HepG2 (cell line): ENCODE results near the gene FAM241B.

ENCODE experiments used
- SATB2 ChIP-seq: sonication (generic); formaldehyde crosslinking; IDR thresholded peaks from 2 replicates; pipeline ENCODE4 v1.5.0; 2020; ENCODE audit warnings: missing genetic modification reagents
- ZNF431 ChIP-seq: sonication (generic); formaldehyde crosslinking; IDR thresholded peaks from 2 replicates; pipeline ENCODE4 v1.9.0; 2022; ENCODE audit warnings: missing genetic modification reagents, low read depth, mild to moderate bottlenecking, borderline replicate concordance
- ZNF773 ChIP-seq: sonication (generic); formaldehyde crosslinking; IDR thresholded peaks from 2 replicates; pipeline ENCODE4 v1.4.0; 2020; ENCODE audit warnings: missing genetic modification reagents, borderline replicate concordance

GRCh38 chr10:69620625-69621024, 9.4 kb upstream of the FAM241B start:
- TF ChIP-seq ZNF431 (CRISPR knock-in tag) (no peak), SATB2 (no peak), ZNF773 (CRISPR knock-in tag) (no peak)
